ENCODE measurements around the gene OSMR. TPM values are rescaled to one million over a fixed set of nuclear protein-coding genes. Genes with fewer than 3 reads are reported as not detected.

The OSMR gene
- total and polyA plus RNA-seq, 2 of the 13 experiments (the other 11 are each of a cell fraction or from before 2014, with no cell fraction given) = 21.3 to 86.5 TPM

- TF ChIP-seq HES4 (CRISPR knock-in tag; IDR thresholded peaks at IDR 0.05; ENCODE audit: borderline replicate concordance) = no peak
- no peak for TF ChIP-seq NR3C1 (CRISPR knock-in tag; IDR thresholded peaks at IDR 0.05)
- no peak for TF ChIP-seq REST (IDR thresholded peaks at IDR 0.05; ENCODE audit: borderline replicate concordance in 1 of 2, low read depth in 1 of 2, low read length in 2 of 2)
- TF ChIP-seq RAD51 (IDR thresholded peaks at IDR 0.05; ENCODE audit: borderline replicate concordance) = no peak
- TF ChIP-seq BRF2 (CRISPR knock-in tag; IDR thresholded peaks at IDR 0.05) = no peak
These were observed 37.0 kb upstream of the OSMR start (continued) for GRCh38 chr5:38808666-38809343.
